HG03442 (cell line): ENCODE measurements around the gene PINLYP.

Experiments used
- ATAC-seq: cut with Tn5 transposase; IDR thresholded peaks from one replicate; pipeline ENCODE4 v1.9.1; 2021; ENCODE audit warnings: mild to moderate bottlenecking, moderate library complexity; ENCODE audit not compliant: unreplicated experiment

Gene PINLYP

GRCh38 chr19:43575156-43575950 lies at the start of gene PINLYP, which contains the start of gene XRCC1:
TSS of gene PINLYP (plus strand) at chr19:43575801. CDS start at chr19:43577192, 1,391 bp downstream.
TSS of gene XRCC1 (minus strand) at chr19:43575527. CDS start at chr19:43575458, 69 bp downstream.
- ATAC-seq = peak; percentile 95

- no peak for ATAC-seq
Measured at GRCh38 chr19:43525836-43526771, 49.5 kb upstream of the PINLYP start.

GRCh38 chr19:43526884-43527859 lies 48.4 kb upstream of the PINLYP start, which contains the start of gene ETHE1:
TSS of gene ETHE1 (minus strand) at chr19:43527201. CDS start at chr19:43527177, 24 bp downstream.
- ATAC-seq = peak; percentile 56

GRCh38 chr19:43527860-43528622 lies 47.6 kb upstream of the PINLYP start:
- no peak for ATAC-seq

- peak; percentile 17 for ATAC-seq
Measured at GRCh38 chr19:43532571-43532961, 43.0 kb upstream of the PINLYP start.

GRCh38 chr19:43532962-43533545 lies 42.5 kb upstream of the PINLYP start, which contains the start of gene ZNF575:
TSS of gene ZNF575 (plus strand) at chr19:43533188. CDS start at chr19:43534423, 1,235 bp downstream.
- ATAC-seq = peak; percentile 58

GRCh38 chr19:43533546-43534304 lies 41.9 kb upstream of the PINLYP start:
- peak; percentile 41 for ATAC-seq

GRCh38 chr19:43534305-43534815 lies 41.2 kb upstream of the PINLYP start:
- ATAC-seq = no peak

GRCh38 chr19:43534816-43535761 lies 40.5 kb upstream of the PINLYP start:
- ATAC-seq = no peak

GRCh38 chr19:43538922-43539321 lies 36.7 kb upstream of the PINLYP start:
- no peak for ATAC-seq

- no peak for ATAC-seq
Measured at GRCh38 chr19:43540381-43540780, 35.2 kb upstream of the PINLYP start.

GRCh38 chr19:43541920-43542650 lies 33.5 kb upstream of the PINLYP start:
- ATAC-seq = no peak

GRCh38 chr19:43544077-43544476 lies 31.5 kb upstream of the PINLYP start:
- no peak for ATAC-seq

GRCh38 chr19:43545276-43545675 lies 30.3 kb upstream of the PINLYP start:
- ATAC-seq = no peak

- no peak for ATAC-seq
Measured at GRCh38 chr19:43545981-43546380, 29.6 kb upstream of the PINLYP start.

GRCh38 chr19:43546581-43546980 lies 29.0 kb upstream of the PINLYP start:
- no peak for ATAC-seq
